ENCODE data around the gene NT5DC1. TPM values are rescaled to one million over a fixed set of nuclear protein-coding genes. Genes with fewer than 3 reads are reported as not detected.
A peak's percentile ranks its signal among the peaks of the same experiment; 100 is the strongest.

The NT5DC1 gene
- polyA plus RNA-seq, 1 of the 3 experiments (the other 2 are of a cell fraction): 20.3 TPM

GRCh38 chr6:116157391-116157790, 56.7 kb downstream of the NT5DC1 start:
- Histone ChIP-seq H3K36me3 (replicated peaks in 1 of 2; ENCODE audit: control insufficient read depth in 1 of 2, insufficient read depth in 2 of 2, low read length in 1 of 2) (no peaks in the 10 kb centered on the region), H3K27me3 (ENCODE audit: insufficient read depth) (no peaks in the 10 kb centered on the region), H2AFZ (ENCODE audit: low read depth) (no peak overlapping the region), H3K9ac (no peak overlapping the region), H3K27ac (ENCODE audit: low read depth in 2 of 2, low read length in 1 of 2) (no peak overlapping the region), H3K9me2 (no peaks in the 10 kb centered on the region), H3K4me2 (no peak overlapping the region), H3K79me2 (ENCODE audit: insufficient read depth) (no peaks in the 10 kb centered on the region), H3K4me1 (ENCODE audit: control insufficient read depth in 1 of 2, insufficient read depth in 2 of 2, low read depth in 1 of 2, low read length in 1 of 2) (no peaks in the 10 kb centered on the region; a peak in 1 of 4 replicates), H3K9me3 (no peaks in the 10 kb centered on the region), H3F3A (replicated peaks; ENCODE audit: insufficient read depth) (no peaks in the 10 kb centered on the region), H4K20me1 (ENCODE audit: insufficient read depth) (no peaks in the 10 kb centered on the region), H3K4me3 (ENCODE audit: low read depth in 2 of 2, low read length in 1 of 2) (peak overlapping the region in 1 of 2 experiments; percentile 17; a peak in 1 of 4 replicates)
- CTCF ChIA-PET: no interaction called here
- POLR2A ChIA-PET: no interaction called here
- TF ChIP-seq TCF12 (IDR thresholded peaks at IDR 0.05) (no peak), SMC3 (IDR thresholded peaks at IDR 0.05; ENCODE audit: low read depth, low read length) (no peak), YY1 (IDR thresholded peaks at IDR 0.05; ENCODE audit: low read depth) (no peak), NFIC (IDR thresholded peaks at IDR 0.05; ENCODE audit: borderline replicate concordance) (no peak), CTCF (IDR thresholded peaks at IDR 0.05) (no peak), GATA2 (CRISPR knock-in tag; IDR thresholded peaks at IDR 0.05) (no peak), EP300 (IDR thresholded peaks at IDR 0.05; ENCODE audit: borderline replicate concordance in 1 of 2, low read depth in 1 of 2, low read length in 1 of 2) (no peak), MAX (IDR thresholded peaks at IDR 0.05; ENCODE audit: low read depth) (no peak), FOSL2 (IDR thresholded peaks at IDR 0.05; ENCODE audit: borderline replicate concordance, low read depth) (no peak), NRF1 (IDR thresholded peaks at IDR 0.05; ENCODE audit: low read depth, low read length) (no peak), FOXJ3 (CRISPR knock-in tag; IDR thresholded peaks at IDR 0.05) (no peak), ZBTB33 (IDR thresholded peaks at IDR 0.05; ENCODE audit: borderline replicate concordance, low read depth) (no peak), RCOR1 (IDR thresholded peaks at IDR 0.05; ENCODE audit: low read length) (no peak), USF1 (IDR thresholded peaks at IDR 0.05; ENCODE audit: borderline replicate concordance, low read depth) (no peak), ELF1 (IDR thresholded peaks at IDR 0.05) (no peak), SIN3A (IDR thresholded peaks at IDR 0.05; ENCODE audit: borderline replicate concordance, low read depth, low read length) (no peak), TAF1 (IDR thresholded peaks at IDR 0.05; ENCODE audit: borderline replicate concordance, low read depth, low read length) (no peak), USF2 (IDR thresholded peaks at IDR 0.05; ENCODE audit: borderline replicate concordance, low read depth, low read length) (no peak)
- no peak for DNase-seq
- 100% methylated on average over 1 of the region's 1 CpG for WGBS (ENCODE audit: low lambda C conversion rate)
